IPS DF 6.9 (cell line): ENCODE measurements around the gene IMMP2L.

Experiments used
- DNase-seq: peaks from one replicate; pipeline ENCODE4 v3.0.0-alpha.2; 2013; ENCODE audit warnings: low read depth, low spot score
- H3K27ac ChIP-seq: one replicate; pipeline ENCODE4 v1.5.1; 2013; ENCODE audit warnings: low read length, control low read depth
- H3K27me3 ChIP-seq: 2 replicates; pipeline ENCODE4 v1.6.1; 2013; ENCODE audit warnings: mild to moderate bottlenecking, low read length; ENCODE audit not compliant: control insufficient read depth, insufficient read depth
- H3K36me3 ChIP-seq: 2 replicates; pipeline ENCODE4 v1.6.1; 2013; ENCODE audit warnings: low read length; ENCODE audit not compliant: control insufficient read depth, insufficient read depth
- H3K4me1 ChIP-seq: 2 replicates; pipeline ENCODE4 v1.6.1; 2013; ENCODE audit warnings: low read length; ENCODE audit not compliant: control insufficient read depth, insufficient read depth
- H3K4me3 ChIP-seq: 2 replicates; pipeline ENCODE4 v1.5.1; 2013; ENCODE audit warnings: mild to moderate bottlenecking, low read length
- H3K9me3 ChIP-seq: 2 replicates; pipeline ENCODE4 v1.6.1; 2013; ENCODE audit warnings: low read length, inconsistent platforms; ENCODE audit not compliant: control insufficient read depth, insufficient read depth
- WGBS: extraction: QIAGEN DNeasy Blood & Tissue Kit; methylation state at CpG from one replicate; pipeline ENCODE4 v1.1.7; 2013; ENCODE audit warnings: mixed read lengths, missing lambda C conversion rate; ENCODE audit not compliant: insufficient read length, insufficient coverage; 5-methylcytosine and 5-hydroxymethylcytosine counted together

Gene IMMP2L

DNA sequence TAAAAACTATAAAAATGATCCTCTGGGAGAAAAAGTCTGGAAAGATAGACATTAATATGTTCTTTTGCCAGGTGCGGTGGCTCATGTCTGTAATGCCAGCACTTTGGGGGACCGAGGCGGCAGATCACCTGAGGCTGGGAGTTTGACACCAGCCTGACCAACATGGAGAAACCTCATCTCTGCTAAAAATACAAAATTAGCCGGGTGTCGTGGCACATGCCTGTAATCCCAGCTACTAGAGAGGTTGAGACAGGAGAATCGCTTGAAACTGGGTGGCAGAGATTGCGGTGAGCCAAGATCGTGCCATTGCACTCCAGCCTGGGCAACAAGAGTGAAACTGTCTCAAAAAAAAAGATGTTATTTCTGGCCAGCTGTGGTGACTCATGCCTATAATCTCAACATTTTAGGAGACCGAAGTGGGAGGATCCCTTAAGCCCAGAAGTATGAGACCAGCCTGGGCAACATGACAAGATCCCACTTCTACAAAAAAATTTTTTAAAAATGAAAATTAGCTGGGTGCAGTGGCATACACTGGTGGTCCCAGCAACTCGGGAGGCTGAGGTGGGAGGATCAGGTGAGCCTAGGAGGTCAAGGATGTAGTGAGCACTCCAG, 573.3 kb downstream of the IMMP2L start:
- Histone ChIP-seq H3K4me3 (no peak overlapping the region), H3K4me1 (no peaks in the 10 kb centered on the region), H3K27ac (no peak overlapping the region), H3K36me3 (no peaks in the 10 kb centered on the region), H3K27me3 (no peaks in the 10 kb centered on the region), H3K9me3 (no peaks in the 10 kb centered on the region)
- WGBS: no CpG with 5 or more reads among the region's 10 CpGs
- no peak for DNase-seq

DNA sequence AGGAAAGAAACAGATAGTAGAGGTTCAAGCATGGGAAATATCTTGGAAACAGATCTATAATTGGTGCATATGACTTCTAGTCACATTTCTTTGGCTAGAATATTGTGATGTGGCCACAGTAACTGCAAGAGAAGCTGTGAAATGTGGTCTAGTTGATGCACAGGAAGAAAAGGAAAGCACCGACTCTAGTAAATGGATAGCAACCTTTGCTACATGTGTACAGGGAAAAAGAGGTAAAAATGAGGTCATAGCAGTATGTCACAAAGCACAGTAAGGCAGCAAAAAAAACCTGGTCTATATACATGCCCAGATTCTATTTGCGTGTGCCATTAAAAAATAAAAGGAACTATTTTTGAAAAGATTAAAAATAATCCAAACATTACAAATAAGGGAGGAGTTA, 573.9 kb downstream of the IMMP2L start:
- no peaks in the 10 kb centered on the region for H3K36me3 ChIP-seq
- H3K4me1 ChIP-seq: no peaks in the 10 kb centered on the region
- H3K9me3 ChIP-seq: no peaks in the 10 kb centered on the region
- no peak for DNase-seq
- no peak overlapping the region for H3K4me3 ChIP-seq
- H3K27me3 ChIP-seq: no peaks in the 10 kb centered on the region
- no peak overlapping the region for H3K27ac ChIP-seq
- WGBS: no CpG with 5 or more reads among the region's 2 CpGs

DNA sequence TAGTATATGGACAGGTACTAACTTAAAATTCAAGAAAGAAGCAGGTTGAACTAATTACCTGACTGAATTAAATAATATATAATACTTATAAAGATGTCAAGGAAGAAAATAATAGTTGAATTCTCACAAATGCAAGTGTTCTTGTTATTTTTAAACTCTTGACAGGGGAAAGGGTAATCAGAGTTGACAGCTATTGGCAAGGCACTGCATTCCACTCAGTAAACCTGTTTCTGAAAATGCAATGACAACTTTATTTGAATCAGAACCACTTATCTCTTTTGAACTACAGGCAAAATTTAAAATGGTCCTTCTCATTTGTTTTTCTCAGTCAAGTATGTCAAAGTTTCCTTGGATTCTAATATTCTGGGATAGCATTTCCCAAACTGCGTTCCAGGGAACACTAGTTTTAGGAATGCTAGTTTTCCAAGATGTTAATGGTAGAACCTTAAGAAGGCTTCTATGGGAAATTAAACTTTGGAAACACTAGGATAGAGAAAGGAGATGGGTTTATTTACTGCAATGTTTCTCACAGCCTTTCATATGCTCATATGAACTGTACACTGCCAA, 575.1 kb downstream of the IMMP2L start:
- Histone ChIP-seq H3K4me1 (no peaks in the 10 kb centered on the region), H3K36me3 (no peaks in the 10 kb centered on the region), H3K27ac (no peak overlapping the region), H3K9me3 (no peaks in the 10 kb centered on the region), H3K4me3 (no peak overlapping the region), H3K27me3 (no peaks in the 10 kb centered on the region)
- WGBS: no CpG with 5 or more reads among the region's 1 CpG
- no peak for DNase-seq

DNA sequence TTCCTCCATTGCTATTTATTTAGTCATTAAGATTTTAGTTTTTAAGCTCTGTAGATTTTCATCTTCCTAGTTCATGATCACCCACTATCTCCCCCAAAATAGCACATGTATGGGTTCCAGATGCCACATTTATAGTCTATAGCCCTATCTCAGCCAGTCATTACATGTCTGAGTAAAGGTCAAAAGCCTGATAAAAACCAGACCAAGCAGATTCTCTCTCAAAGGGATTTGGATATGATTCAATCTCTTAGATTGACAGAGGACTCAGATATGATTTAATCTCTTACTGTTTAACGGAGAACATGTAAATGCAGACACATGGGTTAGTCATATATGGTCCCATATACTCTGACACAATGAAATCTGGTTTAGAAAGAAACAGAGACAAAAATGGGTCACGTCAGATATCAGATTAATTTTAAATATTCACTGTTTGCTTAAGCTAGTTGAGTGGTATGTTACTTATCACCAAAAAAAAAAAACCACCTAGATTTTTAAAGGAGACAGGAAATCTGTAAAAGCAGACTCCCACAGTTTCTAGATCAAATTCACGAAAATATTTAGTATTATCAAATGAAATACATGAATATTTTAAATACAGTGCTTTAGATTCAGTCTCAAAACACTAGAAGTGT, 578.4 kb downstream of the IMMP2L start:
- H3K4me1 ChIP-seq: no peaks in the 10 kb centered on the region
- no peak for DNase-seq
- H3K9me3 ChIP-seq: no peaks in the 10 kb centered on the region
- no peaks in the 10 kb centered on the region for H3K27me3 ChIP-seq
- no CpG with 5 or more reads among the region's 3 CpGs for WGBS
- no peak overlapping the region for H3K4me3 ChIP-seq
- no peaks in the 10 kb centered on the region for H3K36me3 ChIP-seq
- no peak overlapping the region for H3K27ac ChIP-seq

DNA sequence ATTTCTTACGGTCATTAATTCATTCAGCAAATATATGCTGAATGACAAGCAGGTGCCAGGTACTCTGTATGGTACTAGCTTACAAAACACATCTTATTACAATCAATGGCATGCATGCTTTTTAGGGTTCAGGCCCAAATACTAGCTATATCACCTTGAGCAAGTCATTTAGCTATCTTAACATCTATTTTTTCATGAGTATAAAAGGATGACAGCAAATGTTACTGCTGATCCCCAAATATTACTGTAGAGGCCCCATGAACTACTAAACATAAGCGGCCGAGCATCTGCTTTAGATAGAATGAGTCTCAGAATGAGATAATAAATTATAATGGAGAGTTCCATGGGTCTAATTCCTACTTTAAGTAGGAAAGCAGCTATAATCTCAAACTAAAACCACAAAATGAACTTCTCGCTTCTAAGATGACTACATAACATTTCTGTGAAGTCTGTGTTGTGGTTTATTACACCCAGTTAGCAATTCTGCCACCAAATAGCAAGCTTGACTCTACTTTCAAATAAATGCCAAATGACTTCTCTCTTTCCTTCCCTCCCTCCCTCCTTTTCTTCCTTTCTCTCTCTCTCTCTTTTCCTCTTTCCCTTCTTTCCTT, 585.1 kb downstream of the IMMP2L start:
- H3K4me3 ChIP-seq: no peak overlapping the region
- no peak for DNase-seq
- H3K27ac ChIP-seq: no peak overlapping the region
- no peaks in the 10 kb centered on the region for H3K36me3 ChIP-seq
- H3K4me1 ChIP-seq: no peaks in the 10 kb centered on the region
- no CpG with 5 or more reads among the region's 4 CpGs for WGBS
- no peaks in the 10 kb centered on the region for H3K27me3 ChIP-seq
- H3K9me3 ChIP-seq: no peaks in the 10 kb centered on the region

DNA sequence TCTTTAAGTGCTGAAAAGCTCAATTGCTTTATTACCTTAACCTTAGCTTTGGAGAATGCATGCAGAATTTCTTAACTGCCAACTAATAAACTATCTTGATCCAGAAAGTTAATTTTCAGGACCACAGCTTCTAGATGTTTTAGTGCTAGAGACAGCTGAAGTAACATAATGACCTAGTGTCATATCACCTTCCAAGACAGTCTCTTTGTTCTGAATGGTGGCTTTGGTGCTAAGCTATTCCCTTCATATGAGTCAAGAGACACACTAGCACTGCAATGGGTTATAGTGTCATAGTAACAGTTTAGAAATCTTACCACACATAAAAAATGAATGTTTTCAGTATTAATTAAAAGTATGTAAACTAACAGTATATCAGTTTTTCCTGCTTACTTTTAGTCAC, 586.8 kb downstream of the IMMP2L start:
- Histone ChIP-seq H3K27me3 (no peaks in the 10 kb centered on the region), H3K36me3 (no peaks in the 10 kb centered on the region)

DNA sequence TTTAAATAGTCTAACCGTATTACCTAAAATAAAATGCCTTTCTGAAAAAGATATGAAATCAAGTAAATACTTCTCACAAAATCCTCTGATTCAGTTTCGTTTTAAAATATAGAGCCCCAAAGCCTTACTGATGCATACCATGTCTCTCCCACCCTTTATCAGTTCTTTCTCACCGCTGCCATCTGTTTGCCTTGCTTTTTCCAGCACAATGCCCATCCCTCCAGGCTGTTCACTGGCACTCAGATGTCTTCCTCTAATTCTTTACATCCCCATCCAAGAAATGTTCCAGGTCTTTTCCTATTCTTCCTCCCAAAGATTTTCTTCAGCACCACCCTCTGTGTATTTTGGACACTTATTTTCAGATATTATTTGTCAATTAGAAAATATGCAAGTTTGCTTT, 587.9 kb downstream of the IMMP2L start:
- Histone ChIP-seq H3K4me1 (no peaks in the 10 kb centered on the region), H3K27me3 (no peaks in the 10 kb centered on the region), H3K27ac (no peak overlapping the region), H3K9me3 (no peaks in the 10 kb centered on the region), H3K36me3 (no peaks in the 10 kb centered on the region), H3K4me3 (no peak overlapping the region)
- no CpG with 5 or more reads among the region's 3 CpGs for WGBS
- no peak for DNase-seq

More for the DNA sequence above, 586.8 kb downstream of the IMMP2L start:
- no peaks in the 10 kb centered on the region for H3K4me1 ChIP-seq
- H3K4me3 ChIP-seq: no peak overlapping the region
- DNase-seq: no peak
- no peak overlapping the region for H3K27ac ChIP-seq
- H3K9me3 ChIP-seq: no peaks in the 10 kb centered on the region

DNA sequence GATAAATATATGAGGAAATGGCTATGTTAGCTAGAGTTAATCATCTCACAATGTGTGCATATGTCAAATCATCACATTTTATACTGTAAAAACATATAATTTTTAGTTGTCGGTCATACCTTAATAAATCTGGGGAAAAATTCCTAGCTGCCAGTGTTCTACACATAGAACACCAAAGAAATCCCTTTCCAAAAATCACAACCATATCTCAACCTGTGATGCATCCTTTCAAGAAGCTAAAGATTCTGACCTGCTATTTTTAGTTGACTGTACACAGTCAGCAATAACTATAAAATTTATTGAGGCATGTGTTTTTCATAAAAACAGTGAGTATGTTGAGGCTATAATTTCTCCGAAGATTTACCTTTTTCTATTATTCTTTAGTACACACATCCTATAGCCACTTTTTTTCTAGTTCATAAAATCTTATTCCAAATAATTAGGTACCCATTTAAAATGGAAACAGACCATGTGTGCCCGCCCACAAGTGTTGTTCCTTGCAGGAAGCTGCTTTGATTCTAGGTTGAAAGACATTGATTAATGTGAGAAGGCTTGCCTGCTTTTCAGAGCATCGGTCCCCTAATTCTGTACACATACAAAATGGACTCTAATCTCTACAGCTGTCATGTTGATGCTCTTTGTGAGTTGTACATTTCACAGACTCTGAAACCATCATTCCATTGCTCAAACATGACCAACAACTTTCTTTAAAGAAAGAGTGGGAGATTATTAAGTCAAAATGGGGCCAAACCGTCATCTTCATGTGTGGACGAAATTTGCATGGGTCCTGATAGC, 588.9 kb downstream of the IMMP2L start:
- H3K27me3 ChIP-seq: no peaks in the 10 kb centered on the region
- H3K9me3 ChIP-seq: no peaks in the 10 kb centered on the region
- no peaks in the 10 kb centered on the region for H3K36me3 ChIP-seq
- no peak overlapping the region for H3K4me3 ChIP-seq
- no peak overlapping the region for H3K27ac ChIP-seq
- no CpG with 5 or more reads among the region's 6 CpGs for WGBS
- DNase-seq: no peak
- H3K4me1 ChIP-seq: no peaks in the 10 kb centered on the region

DNA sequence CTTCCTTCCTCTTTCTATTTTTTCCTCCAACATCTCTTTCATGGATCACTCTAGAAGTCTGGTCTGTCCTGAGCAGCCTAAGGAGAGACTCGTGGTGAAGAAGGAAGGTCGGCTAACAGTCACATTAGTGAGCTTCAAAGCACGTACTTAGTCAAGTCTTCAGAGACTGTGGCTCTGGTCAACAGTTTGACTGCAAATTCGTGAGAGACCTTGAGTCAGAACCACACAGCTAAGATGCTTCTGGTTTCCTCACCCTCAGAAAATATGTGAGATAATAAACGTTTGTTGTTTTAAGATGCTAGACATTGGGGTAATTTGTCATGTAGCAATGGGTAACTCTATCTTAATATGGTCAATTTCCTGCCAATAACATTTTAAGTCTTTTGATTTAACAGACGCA, 597.5 kb downstream of the IMMP2L start:
- no peaks in the 10 kb centered on the region for H3K4me1 ChIP-seq
- no peaks in the 10 kb centered on the region for H3K9me3 ChIP-seq
- no peaks in the 10 kb centered on the region for H3K36me3 ChIP-seq
- no peaks in the 10 kb centered on the region for H3K27me3 ChIP-seq
- no peak overlapping the region for H3K27ac ChIP-seq
- no CpG with 5 or more reads among the region's 6 CpGs for WGBS
- no peak overlapping the region for H3K4me3 ChIP-seq
- no peak for DNase-seq

DNA sequence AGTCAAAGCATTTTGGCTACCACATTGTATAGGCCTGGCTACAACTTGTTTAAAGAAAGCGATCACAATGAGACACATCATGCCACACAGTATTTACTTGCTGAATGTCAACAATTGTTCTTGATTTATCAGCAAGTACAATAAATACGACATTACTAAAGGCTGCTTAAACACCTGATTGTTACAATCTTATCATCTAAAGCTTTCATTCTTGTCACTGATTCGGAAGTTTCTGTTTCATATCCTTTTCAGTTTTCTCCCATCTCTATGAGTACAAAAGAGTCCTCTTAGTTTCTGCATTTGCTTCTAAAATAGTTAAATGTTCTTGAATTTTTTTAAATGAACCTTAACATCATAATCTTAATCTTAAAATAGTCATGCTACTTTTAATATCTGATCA, 599.5 kb downstream of the IMMP2L start:
- Histone ChIP-seq H3K36me3 (no peaks in the 10 kb centered on the region), H3K4me3 (no peak overlapping the region), H3K9me3 (no peaks in the 10 kb centered on the region), H3K27ac (no peak overlapping the region), H3K27me3 (no peaks in the 10 kb centered on the region), H3K4me1 (no peaks in the 10 kb centered on the region)
- no CpG with 5 or more reads among the region's 3 CpGs for WGBS
- DNase-seq: no peak
